HPDE6-E6E7 (cell line): ENCODE results near the gene PCGF3.
"Not testable (repeated sequence)": the region's sequence is repeated elsewhere in the genome, so short reads cannot be mapped to it uniquely, and the experiment has no call there.

Experiments
- DNase-seq: peaks from one replicate; pipeline ENCODE4 v3.0.0; 2011; ENCODE audit warnings: missing footprints; ENCODE audit errors: extremely low spot score

The PCGF3 gene

GRCh38 chr4:703336-704197 is 2.1 kb upstream of the PCGF3 start:
- no peak for DNase-seq

DNA sequence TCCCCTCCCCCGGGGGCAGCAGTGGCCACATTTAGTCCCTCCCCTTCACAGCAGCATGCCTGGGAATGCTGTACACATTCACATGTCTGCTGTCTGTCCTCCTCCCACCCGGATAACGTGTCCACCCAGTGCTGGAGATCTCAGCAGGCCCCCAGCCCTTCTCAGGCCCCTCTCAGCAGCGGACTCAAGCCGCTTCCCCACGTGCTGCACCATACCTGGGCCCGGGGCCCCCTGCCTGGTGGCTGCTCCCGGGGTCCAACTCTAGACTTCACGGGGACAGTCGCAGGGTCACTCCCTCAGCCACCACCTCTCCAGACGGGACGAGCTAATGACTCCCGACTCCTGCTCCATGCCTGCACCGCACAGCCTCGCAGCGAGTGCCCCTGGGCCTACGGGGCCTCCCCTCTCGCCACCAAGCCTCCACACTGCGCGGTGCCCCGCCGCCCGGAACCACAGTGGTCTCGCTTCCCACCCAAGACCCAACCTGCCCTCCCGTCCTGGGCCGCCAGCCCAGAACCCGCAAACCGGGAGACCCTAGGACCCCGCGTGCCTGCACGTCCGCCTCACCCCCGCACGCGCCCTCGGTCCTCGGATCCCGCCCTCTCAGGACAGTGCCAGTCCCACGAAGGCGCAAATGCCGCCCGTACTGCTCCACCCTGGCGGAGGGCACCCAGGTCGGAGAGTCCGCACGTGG is 1.3 kb upstream of the PCGF3 start:
- DNase-seq = no peak

GRCh38 chr4:704971-705277 is 708 bp upstream of the PCGF3 start:
- no peak for DNase-seq

- not testable (repeated sequence) for DNase-seq
These were observed 526 bp downstream of the PCGF3 start for GRCh38 chr4:706083-706633.

DNA sequence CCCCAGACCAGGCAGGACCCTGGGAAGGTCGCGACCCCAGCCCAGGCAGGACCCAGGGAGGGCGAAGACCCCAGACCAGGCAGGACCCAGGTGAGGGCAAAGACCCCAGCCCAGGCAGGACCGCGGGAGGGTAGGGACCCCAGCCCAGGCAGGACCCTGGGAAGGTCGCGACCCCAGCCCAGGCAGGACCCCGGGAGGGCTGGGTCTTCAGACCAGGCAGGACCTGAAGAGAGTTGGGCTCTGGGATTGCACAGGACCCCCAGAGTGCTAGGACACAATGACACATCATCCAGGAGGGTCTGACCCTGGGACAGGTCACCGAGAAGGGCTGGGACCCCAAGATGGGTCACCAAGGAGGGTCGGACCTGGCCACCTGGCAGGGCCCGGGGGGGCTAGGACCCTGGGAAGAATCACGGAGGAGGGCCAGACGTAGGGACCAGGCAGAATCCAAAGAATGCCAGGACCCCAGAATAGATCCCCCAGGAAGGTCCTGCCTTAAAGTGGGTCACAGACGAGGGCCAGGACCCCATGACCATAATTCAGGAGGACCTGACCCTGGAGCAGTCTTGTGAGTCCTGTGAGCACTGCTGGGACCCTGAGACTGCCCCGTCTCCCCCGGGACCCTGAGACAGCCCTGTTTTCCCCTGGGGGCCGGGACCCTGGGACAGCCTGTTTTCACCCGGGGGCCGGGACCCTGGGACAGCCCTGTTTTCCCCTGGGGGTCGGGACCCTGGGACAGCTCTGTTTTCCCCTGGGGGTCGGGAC is 1.4 kb downstream of the PCGF3 start:
- no peak for DNase-seq

DNA sequence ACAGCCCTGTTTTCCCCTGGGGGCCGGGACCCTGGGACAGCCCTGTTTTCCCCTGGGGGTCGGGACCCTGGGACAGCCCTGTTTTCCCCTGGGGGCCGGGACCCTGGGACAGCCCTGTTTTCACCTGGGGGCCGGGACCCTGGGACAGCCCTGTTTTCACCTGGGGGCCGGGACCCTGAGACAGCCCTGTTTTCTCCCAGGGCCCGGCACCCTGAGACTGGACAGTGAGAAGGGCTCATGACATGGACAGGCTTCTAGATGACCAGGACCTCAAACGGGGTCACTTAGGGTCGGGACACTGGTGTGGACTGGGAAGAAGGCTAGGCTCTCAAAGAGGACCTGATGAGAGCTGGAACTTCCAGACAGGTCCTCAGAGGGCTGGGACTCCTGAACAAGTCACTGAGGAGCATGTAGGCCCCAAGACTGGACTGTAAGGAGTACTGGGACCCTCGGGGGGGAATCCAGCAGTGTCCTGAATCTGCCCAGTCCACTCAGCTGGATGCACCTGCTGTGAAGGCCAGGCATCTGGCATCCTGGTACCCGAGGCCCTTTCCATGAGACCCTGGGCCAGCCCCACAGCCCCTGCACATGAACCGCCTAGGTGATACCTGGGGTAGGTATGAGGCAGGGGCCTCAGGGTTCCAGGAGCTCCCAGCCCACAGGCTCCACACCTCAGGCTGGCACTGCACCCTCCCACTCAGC is 2.4 kb downstream of the PCGF3 start:
- DNase-seq = no peak

GRCh38 chr4:708631-708933 is 3.0 kb downstream of the PCGF3 start:
- DNase-seq = no peak

GRCh38 chr4:709348-709747 is 3.7 kb downstream of the PCGF3 start:
- DNase-seq = no peak

DNA sequence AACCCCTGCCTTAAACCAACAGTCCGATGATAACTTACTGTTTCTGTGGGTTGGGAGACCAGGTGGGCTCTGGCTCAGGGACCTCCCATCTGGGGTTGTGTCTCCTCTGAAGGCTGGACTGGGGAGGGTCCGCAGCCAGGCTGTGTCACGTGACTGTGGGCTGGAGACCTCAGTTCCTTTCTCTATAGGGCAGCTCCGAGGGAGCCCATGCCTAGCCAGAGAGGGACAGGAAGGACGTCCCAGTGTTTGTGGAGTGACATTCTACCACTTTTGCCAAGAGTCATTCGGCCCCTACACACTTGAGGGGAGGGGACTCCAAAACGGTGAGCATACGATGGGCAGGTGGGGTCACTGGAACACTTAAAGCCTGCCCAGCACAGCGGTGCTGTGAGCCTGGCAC is 4.5 kb downstream of the PCGF3 start:
- DNase-seq = no peak

GRCh38 chr4:710916-711315 is 5.3 kb downstream of the PCGF3 start:
- DNase-seq = no peak

- no peak for DNase-seq
These were observed 6.5 kb downstream of the PCGF3 start for GRCh38 chr4:712093-712492.

DNA sequence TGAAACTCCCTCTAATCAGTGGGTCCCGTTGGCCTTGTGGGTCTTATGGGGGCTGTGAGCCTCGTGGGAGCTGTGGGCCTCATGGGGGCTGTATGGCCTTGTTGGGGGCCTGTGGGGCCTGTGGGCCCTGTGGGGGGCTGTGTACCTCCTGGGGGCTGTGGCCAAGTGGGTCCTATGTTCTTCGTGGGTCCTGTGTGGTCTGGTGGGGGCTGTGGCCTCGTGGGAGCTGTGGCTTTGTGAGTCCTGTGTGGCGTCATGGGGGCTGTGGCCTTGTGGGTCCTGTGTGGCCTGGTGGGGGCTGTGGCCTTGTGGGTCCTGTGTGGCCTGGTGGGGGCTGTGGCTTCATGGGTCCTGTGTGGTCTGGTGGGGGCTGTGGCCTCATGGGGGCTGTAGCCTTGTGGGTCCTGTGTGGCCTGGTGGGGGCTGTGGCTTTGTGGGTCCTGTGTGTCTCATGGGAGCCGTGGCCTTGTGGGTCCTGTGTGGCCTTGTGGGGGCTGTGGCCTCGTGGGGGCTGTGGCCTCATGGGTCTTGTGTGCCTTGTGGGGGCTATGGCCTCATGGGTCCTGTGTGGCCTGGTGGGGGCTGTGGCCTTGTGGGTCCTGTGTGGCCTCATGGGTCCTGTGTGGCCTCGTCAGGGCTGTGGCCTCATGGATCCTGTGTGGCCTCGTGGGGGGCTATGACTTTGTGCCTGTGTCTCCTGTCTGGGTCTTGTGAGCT is 7.4 kb downstream of the PCGF3 start:
- no peak for DNase-seq

DNA sequence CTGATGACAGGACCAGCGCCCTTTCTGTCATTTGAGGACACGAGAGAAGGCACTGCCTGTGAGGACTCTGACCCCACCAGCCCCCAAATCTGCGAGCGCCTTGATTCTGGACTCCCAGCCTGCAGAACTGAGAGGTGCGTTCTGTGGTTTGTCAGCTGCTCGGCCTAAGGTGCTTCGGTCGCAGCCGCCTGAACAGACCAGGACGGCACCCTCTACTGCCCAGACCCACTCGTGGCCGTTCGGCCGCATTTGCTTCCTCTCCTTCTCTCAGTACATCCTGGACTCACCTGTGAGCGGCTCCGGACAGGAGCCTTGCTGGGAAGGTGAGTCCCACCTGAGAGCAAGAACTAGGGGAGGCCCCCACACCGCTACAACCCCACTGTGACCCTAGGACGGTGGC is 8.5 kb downstream of the PCGF3 start:
- DNase-seq = no peak

DNA sequence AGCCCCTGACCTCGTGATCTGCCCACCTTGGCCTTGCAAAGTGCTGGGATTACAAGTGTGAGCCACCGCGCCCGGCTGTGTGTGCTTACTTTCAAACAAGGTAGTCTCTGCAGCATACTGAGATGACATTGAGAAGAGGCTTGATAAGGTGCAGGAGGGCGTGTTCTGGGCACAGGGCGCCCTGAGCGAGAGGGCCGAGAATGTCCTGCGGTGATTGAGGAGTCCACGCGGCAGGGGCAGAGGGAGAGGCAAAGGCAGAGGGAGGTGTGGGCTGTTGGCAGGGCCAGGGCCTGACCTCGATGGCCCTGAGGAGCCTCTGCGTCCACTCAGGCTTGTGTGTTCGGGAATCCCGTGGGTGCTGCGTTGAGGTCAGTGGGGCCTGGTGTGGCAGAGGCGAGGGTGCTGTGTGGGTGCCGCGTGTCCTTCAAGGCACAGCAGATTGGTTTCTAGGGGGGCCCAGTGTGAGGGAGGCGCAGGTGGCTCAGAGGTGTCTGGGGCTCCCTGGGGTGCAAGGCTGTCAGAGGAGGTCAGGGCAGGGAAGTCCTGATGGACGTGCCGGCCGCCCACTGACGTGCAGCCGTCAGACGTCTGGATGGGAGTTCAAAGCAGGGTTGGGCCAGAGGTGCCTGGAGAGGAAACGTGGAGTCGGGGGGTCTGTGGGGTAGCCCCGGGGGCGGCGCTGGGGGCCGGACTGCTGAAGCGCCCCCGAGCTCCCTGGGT is 12.1 kb downstream of the PCGF3 start:
- no peak for DNase-seq

GRCh38 chr4:718460-718859 is 12.8 kb downstream of the PCGF3 start:
- DNase-seq = no peak

DNA sequence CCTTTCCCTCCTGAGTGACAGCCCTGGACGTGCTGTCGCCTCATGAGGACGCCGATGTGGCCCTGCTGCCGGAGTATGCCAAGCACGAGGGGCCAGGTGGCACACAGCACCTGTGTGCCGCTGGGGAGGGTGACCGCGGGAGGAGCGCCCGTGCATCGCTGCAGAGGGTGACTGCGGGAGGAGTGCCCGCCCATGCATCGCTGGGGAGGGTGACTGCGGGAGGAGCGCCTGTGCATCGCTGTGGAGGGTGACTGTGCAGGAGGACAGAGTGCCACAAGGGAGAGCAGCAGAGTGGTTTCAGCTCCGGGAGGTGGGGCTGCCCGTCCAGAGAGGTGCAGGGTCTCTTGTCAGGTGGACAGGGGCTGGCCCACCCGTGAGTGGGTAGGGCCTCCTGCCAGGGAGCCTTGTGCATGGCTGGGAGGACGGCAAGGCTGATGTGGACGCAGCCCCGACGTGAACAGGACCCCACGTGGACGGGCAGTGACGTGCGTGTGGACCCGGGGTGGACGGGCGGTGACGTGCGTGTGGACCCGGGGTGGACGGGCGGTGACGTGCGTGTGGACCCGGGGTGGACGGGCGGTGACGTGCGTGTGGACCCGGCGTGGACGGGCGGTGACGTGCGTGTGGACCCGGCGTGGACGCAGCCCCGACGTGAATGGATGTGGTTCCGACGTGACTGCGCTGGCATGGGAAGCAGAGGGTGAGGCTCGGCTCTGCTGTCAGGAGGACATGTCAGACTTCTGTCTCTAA is 14.7 kb downstream of the PCGF3 start:
- DNase-seq = no peak

GRCh38 chr4:721261-722168 is 15.9 kb downstream of the PCGF3 start:
- no peak for DNase-seq

GRCh38 chr4:722169-722725 is 16.6 kb downstream of the PCGF3 start:
- DNase-seq = no peak
